ENCODE measurements around the gene UGGT1. TPM values are rescaled to one million over a fixed set of nuclear protein-coding genes. Genes with fewer than 3 reads are reported as not detected.
"Not testable (repeated sequence)": the region's sequence is repeated elsewhere in the genome, so short reads cannot be mapped to it uniquely, and the experiment has no call there.

UGGT1 gene
- total RNA-seq, 1 donor from 2014 or later, result 69.9 TPM

DNA sequence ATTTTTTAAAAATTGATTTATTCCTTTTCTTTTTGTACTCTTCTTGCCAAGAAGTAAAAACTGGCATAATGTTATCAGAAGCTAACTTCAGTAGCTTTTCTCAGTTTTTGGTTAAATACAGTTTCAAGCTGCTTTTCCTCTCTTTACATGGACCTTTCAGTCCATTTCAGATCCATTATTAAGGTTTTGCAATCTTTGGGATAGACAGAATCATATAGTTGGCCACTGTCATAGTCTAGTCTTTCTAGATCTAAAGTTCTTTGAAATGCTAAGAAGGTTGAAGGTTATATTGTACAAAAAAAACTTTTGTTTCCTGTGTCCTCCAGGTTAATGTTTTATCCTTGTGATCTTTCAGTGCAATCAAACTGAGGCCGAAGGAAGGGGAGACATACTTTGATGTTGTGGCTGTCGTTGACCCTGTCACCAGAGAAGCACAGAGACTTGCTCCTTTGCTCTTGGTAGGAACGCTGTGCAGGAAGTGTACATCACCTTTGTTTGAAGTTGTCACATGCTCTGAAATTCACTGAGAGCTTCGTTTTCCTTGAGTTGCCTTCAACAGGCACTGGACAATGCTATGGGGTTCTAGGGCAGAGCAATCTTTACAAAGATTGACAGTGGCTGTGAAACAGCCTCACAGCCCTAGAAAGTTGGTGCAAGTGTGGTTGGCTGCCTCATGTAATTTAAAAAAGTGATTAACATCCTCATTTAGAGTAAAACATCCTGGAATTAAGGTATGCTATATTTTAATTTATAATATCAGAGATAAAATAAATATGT lies 79.1 kb downstream of the UGGT1 start:
- Mint-ChIP-seq H3K9me3 (no peaks in the 10 kb centered on the region), H3K36me3 (ENCODE audit: low read depth) (peaks cover 76% of the 10 kb centered on the region), H3K4me3 (no peak overlapping the region), H3K27ac (no peak overlapping the region), H3K4me1 (peaks cover 16% of the 10 kb centered on the region), H3K27me3 (no peaks in the 10 kb centered on the region)
- intact Hi-C loops (cut with micrococcal nuclease), result no loop called here
- DNase-seq, result no peak

DNA sequence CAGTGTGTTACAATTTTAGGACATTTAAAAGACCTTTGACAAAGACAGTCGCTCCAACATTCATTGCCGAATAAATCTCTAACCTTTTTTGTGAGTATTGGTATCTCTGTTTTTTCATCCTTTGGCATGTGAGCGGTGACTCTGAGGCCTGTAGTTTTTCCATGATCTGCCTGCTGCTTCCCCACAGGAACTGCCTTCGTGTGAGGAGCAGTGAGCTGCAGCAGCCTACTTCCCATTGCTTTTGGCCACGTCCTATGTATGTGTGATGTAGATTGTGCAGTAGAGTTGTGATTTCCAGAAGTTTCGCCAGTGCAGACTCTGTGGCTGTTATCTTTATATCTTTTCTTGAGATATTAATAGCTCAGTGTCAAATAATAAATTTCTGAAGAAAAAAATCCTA lies 79.8 kb downstream of the UGGT1 start:
- no peak for DNase-seq
- Mint-ChIP-seq H3K4me1 (peaks cover 16% of the 10 kb centered on the region), H3K9me3 (no peaks in the 10 kb centered on the region), H3K36me3 (ENCODE audit: low read depth) (peaks cover 79% of the 10 kb centered on the region), H3K27ac (no peak overlapping the region), H3K27me3 (no peaks in the 10 kb centered on the region), H3K4me3 (no peak overlapping the region)
- intact Hi-C loops (cut with micrococcal nuclease), result no loop called here

DNA sequence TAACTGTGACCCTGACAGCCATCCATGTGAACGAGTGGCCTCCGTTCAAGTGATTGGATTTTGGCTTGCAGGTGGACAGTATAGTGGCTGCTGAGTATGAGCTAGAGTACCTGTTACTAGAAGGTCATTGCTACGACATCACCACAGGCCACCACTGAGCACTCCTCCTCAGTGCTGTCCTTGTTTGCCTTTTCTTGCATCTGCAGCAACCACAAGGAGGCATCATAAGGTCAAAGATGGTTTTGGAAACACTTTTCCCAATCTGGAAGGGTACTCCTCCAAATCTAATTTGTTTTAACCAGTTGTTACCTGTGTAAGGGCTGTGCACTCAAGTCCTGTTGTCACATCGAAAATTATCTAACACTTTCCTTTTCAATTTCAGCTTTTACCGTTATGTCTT lies 81.2 kb downstream of the UGGT1 start:
- Mint-ChIP-seq H3K36me3 (ENCODE audit: low read depth) (peaks cover 74% of the 10 kb centered on the region), H3K27ac (no peak overlapping the region)
- intact Hi-C loops (cut with micrococcal nuclease), result no loop called here

DNA sequence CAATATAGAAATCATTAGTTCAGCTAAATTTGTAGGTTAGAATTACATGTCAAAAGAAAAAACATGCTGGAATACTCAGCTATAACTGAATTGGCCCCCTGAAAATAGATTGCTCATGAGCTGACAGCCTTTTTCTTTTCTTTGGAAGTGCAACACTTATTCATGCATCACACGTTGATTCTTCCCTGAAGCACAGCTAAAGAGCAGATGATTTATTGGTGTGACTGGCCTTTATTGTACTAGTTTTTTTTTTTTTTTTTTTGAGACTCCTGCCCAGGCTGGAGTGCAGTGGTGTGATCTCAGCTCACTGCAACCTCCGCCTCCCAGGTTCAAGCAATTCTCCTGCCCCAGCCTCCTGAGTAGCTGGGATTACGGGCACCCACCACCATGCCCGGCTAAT lies 83.1 kb downstream of the UGGT1 start:
- H3K4me1 Mint-ChIP-seq; H3K4me3 Mint-ChIP-seq; H3K27ac Mint-ChIP-seq; DNase-seq; H3K27me3 Mint-ChIP-seq; H3K9me3 Mint-ChIP-seq; intact Hi-C loops (cut with micrococcal nuclease): not testable (repeated sequence)
- peaks cover 77% of the 10 kb centered on the region for H3K36me3 Mint-ChIP-seq (ENCODE audit: low read depth)

More for the DNA sequence above, 81.2 kb downstream of the UGGT1 start:
- no peaks in the 10 kb centered on the region for H3K27me3 Mint-ChIP-seq
- no peak overlapping the region for H3K4me3 Mint-ChIP-seq
- no peak for DNase-seq
- peaks cover 14% of the 10 kb centered on the region for H3K4me1 Mint-ChIP-seq
- no peaks in the 10 kb centered on the region for H3K9me3 Mint-ChIP-seq

DNA sequence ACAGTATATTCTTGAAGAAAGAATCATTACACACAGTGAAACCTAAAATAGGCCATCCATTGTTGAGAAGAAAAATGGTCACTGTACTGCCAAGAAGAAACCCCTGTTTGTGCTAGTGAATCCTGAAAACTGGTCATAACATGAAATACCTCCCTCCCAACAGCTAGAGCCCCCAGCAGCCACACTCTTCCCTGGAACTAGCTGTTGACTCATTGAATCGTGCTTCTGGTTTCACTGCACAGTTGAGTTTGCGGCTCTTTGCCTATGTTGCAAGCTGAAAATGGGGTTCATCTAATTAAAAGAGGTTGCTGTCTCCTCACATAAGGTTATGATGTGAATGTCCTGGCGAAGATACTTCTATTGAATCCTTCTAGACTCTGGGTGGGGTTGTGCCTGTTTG lies 86.3 kb downstream of the UGGT1 start:
- intact Hi-C loops (cut with micrococcal nuclease), result no loop called here
- Mint-ChIP-seq H3K27ac (peak overlapping the region; percentile 5), H3K9me3 (no peaks in the 10 kb centered on the region), H3K36me3 (ENCODE audit: low read depth) (peaks cover 83% of the 10 kb centered on the region), H3K4me3 (no peak overlapping the region), H3K27me3 (no peaks in the 10 kb centered on the region), H3K4me1 (peaks cover 5% of the 10 kb centered on the region)
- DNase-seq, result no peak

DNA sequence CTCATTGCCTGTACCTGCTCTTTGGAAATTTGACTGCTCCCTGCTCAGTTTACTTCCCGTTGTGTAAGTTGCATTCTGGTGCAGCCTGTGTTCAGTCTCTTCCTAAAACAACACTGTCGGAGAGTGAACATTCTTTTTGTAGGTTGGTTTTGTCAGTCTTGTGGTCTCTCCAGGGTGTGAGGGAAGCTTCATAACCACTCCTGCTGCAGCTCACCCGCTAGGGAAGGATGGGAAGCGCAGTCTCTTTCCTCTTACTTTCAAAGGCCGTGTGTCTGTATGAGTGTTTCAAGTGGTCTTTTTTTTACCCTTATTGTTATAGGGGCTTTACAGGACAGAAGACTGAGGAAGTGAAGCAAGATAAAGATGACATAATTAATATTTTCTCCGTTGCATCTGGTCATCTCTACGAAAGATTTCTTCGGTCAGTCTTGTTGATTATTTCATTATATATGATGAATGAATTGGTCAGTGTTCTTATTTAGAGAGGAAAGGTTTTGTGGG lies 87.2 kb downstream of the UGGT1 start:
- Mint-ChIP-seq H3K27me3 (no peaks in the 10 kb centered on the region), H3K36me3 (ENCODE audit: low read depth) (peaks cover 80% of the 10 kb centered on the region), H3K4me1 (peaks cover 5% of the 10 kb centered on the region), H3K27ac (no peak overlapping the region), H3K9me3 (no peaks in the 10 kb centered on the region), H3K4me3 (no peak overlapping the region)
- intact Hi-C loops (cut with micrococcal nuclease), result no loop called here
- DNase-seq, result no peak

DNA sequence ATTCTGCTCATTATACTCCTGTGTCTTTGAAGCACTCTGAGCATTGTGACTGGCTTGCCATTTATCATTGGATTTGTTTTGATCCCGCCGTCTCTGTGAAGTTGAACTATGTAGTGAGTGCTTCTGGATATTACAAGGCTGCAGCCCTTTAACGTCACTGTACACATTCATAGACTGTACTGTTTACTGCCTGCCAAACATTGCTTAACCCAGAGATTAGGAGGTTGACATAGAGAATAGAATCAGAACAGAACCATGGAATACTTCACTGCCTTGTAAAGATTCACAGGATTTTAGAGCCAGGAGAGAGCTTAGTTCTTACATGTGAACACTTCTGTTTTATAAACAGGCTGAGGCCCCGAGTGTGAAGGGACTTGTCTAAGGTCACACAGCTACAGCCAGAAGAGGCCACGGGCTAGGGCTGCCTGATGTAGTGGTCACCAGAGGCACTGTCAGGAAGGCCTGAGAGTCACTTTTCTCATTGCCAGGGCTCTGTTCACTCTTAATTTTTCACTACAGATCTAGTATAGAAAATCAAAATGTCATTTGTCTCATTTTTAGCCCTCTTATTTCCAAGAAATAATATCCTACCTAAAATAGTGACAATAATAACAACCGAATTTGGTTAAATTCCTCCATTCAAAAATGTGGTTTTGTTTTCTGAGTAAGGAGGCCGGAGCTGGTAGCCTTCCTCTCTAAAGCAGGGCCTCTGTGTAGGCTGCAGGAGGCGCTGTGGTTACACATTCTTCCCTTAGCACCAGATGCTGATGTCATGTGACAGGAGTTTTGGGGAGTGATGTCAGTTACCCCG lies 87.9 kb downstream of the UGGT1 start:
- intact Hi-C loops (cut with micrococcal nuclease), result loop anchor here (1.0 kb wide), 1 partner anchor 54 kb away; no protein-coding TSS in a partner anchor
- Mint-ChIP-seq H3K27me3 (no peaks in the 10 kb centered on the region), H3K9me3 (no peaks in the 10 kb centered on the region), H3K4me1 (peaks cover 7% of the 10 kb centered on the region), H3K36me3 (ENCODE audit: low read depth) (peaks cover 80% of the 10 kb centered on the region), H3K27ac (no peak overlapping the region), H3K4me3 (no peak overlapping the region)
- DNase-seq, result peak; percentile 85

DNA sequence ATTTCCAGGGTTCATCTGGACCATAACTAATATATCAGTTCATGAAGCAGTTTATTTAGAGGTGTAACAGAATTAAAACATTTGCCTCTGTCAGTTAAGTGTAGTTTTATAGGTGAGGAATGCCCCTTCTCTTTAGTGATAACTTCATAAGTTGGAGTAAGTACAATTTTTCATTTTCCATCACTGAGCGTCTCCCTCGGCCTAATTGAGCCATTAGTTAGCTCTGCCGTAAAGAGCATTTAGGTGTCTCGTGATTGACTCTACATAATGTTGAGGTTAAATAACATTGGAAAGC lies 88.4 kb downstream of the UGGT1 start:
- H3K36me3 Mint-ChIP-seq (ENCODE audit: low read depth), result peaks cover 79% of the 10 kb centered on the region
- H3K27ac Mint-ChIP-seq, result no peak overlapping the region
- no peak overlapping the region for H3K4me3 Mint-ChIP-seq
- no peak for DNase-seq
- peaks cover 7% of the 10 kb centered on the region for H3K4me1 Mint-ChIP-seq
- intact Hi-C loops (cut with micrococcal nuclease), result loop anchor here (1.0 kb wide), 1 partner anchor 54 kb away; no protein-coding TSS in a partner anchor
- no peaks in the 10 kb centered on the region for H3K9me3 Mint-ChIP-seq
- H3K27me3 Mint-ChIP-seq, result no peaks in the 10 kb centered on the region

DNA sequence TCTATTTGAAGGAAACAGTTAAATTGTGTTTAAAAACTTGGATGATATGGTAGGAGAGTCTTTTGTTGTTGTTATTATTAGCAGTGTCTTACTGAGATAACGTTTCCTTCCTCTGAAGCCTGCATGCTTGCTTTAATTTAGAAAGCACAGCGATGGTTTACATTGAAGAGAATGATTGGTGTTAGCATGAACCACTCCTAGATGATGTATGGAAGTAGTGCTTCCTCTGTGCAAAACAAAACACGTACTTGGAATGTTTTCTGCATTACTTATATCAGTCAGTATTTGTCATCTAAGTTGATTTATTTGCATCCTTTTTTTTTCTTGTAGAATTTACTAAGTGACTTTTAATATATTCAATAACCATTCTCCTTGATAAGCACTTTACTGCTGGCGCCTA lies 89.0 kb downstream of the UGGT1 start:
- Mint-ChIP-seq H3K4me1 (peaks cover 7% of the 10 kb centered on the region), H3K27ac (no peak overlapping the region), H3K4me3 (no peak overlapping the region), H3K36me3 (ENCODE audit: low read depth) (peaks cover 80% of the 10 kb centered on the region), H3K27me3 (no peaks in the 10 kb centered on the region), H3K9me3 (no peaks in the 10 kb centered on the region)
- intact Hi-C loops (cut with micrococcal nuclease), result no loop called here
- no peak for DNase-seq

DNA sequence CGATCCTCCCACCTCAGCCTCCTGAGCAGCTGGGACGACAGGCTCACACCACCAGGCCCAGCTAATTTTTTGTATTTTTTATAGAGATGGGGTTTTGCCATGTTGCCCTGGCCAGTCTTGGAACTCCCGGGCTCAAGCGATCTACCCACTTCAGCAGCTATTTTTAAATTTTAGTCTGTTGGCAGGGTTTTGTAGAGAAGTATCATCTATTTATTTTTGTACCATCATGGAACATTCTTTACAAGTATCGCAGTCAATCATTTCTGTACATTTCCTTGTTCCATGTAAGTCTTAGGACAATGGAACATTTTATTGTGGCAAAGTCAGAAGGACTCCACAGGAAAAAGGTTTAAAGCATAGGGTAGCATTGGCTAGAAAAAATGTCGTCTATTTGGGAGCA lies 94.6 kb downstream of the UGGT1 start:
- H3K4me1 Mint-ChIP-seq, result peaks cover 2% of the 10 kb centered on the region
- no peaks in the 10 kb centered on the region for H3K27me3 Mint-ChIP-seq
- H3K27ac Mint-ChIP-seq, result no peak overlapping the region
- H3K4me3 Mint-ChIP-seq, result no peak overlapping the region
- peaks cover 68% of the 10 kb centered on the region for H3K36me3 Mint-ChIP-seq (ENCODE audit: low read depth)
- DNase-seq, result no peak
- intact Hi-C loops (cut with micrococcal nuclease), result no loop called here
- no peaks in the 10 kb centered on the region for H3K9me3 Mint-ChIP-seq

DNA sequence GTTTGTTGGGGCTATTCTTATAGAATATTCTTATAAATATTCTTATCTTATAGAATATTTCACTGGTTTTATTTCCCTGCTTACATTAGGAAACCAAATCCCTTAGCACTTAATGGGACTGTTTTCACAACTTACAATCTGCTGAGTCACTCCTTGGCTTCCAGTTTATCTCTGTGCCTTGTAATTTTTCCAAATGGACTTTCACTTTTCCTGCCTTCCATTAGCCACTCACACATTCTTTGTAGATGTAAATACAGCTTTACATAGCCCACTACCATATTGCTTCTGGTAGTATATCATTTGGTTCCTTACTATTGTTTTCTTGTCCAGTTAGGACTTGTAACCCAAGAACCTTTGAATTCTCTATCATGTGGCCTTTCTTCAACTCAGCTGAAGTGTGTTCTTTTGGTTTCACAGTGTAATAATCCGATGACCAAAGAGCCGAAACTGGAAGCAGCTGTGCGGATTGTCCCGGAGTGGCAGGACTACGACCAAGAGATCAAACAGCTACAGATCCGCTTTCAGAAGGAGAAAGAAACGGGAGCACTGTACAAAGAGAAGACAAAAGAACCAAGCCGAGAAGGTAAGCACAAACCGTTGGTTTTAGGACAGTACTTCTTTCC lies 96.1 kb downstream of the UGGT1 start:
- Mint-ChIP-seq H3K36me3 (ENCODE audit: low read depth) (peaks cover 65% of the 10 kb centered on the region), H3K4me3 (no peak overlapping the region), H3K27ac (peak overlapping the region; percentile 29)

DNA sequence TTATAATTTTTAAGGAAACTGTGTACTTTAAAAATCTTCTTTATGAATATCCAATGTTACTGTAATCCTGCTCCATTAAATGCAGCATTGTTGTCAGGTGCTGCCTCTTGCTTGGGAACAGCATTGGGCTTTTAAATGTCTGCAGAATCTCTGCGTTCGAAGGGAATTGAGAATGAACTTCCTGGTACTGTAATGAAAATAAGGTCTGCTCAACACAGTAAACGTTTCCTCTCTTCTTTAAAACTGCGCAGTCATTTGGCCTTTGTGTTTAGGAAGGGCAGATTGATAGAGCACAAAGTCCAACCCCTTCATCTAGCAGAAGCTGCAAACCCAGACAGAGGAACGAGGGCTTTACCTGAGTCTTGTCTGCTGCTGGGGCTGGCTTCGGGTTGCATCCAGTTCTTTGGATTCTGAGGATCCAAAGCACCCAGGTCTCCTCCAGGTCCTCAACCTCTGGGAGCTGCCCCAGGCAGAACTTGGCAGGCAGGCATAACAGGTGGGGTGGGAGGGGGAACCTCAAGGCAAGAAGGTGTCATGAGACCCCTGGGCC lies 104.5 kb downstream of the UGGT1 start:
- Mint-ChIP-seq H3K4me1 (peaks cover 20% of the 10 kb centered on the region), H3K36me3 (ENCODE audit: low read depth) (peaks cover 26% of the 10 kb centered on the region), H3K27me3 (no peaks in the 10 kb centered on the region), H3K9me3 (no peaks in the 10 kb centered on the region), H3K4me3 (peak overlapping the region; percentile 18), H3K27ac (peak overlapping the region; percentile 51)
- intact Hi-C loops (cut with micrococcal nuclease), result no loop called here
- no peak for DNase-seq

More for the DNA sequence above, 96.1 kb downstream of the UGGT1 start:
- Mint-ChIP-seq H3K27me3 (no peaks in the 10 kb centered on the region), H3K4me1 (peaks cover 2% of the 10 kb centered on the region), H3K9me3 (no peaks in the 10 kb centered on the region)
- no peak for DNase-seq
- intact Hi-C loops (cut with micrococcal nuclease), result no loop called here

DNA sequence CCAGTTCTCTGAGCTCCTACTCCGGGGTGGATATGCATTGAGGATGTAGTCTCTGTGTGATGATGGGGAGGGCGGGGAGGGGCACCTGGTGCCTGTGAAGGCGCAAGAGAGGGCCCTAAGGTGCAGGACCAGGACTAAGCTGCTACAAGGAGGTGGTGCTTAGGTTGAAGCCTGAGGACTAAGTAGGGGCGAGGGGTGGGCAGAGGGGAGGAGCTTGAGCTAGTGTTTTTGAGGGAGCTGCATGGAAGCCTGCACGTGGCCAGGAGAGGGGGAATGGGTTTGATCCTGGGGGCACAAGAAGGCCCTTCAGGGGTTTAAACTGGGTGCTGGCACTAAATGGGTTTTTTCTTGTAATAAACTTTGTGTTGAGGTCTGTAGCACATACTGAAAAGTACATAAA lies 105.0 kb downstream of the UGGT1 start:
- intact Hi-C loops (cut with micrococcal nuclease), result no loop called here
- H3K27ac Mint-ChIP-seq, result peak overlapping the region; percentile 69
- H3K36me3 Mint-ChIP-seq (ENCODE audit: low read depth), result peaks cover 21% of the 10 kb centered on the region
- H3K9me3 Mint-ChIP-seq, result no peaks in the 10 kb centered on the region
- no peak for DNase-seq
- peak overlapping the region; percentile 16 for H3K4me3 Mint-ChIP-seq
- H3K27me3 Mint-ChIP-seq, result no peaks in the 10 kb centered on the region
- peaks cover 20% of the 10 kb centered on the region for H3K4me1 Mint-ChIP-seq

Measured in activated CD4-positive, alpha-beta T cell treated with anti-CD3 and anti-CD28 coated beads, Interleukin-2, amount 10 ng/mL, durations not matched to agents 24 days and 14 days (primary cell).